H9 (cell line): ENCODE data around the gene APOL4. TPM values are rescaled to one million over a fixed set of nuclear protein-coding genes. Genes with fewer than 3 reads are reported as not detected.

Experiments
- DNase-seq: peaks from one replicate; pipeline ENCODE4 v3.0.0-alpha.2; 2017
- H2AFZ ChIP-seq: one replicate; pipeline ENCODE4 v1.6.1; 2013; ENCODE audit warnings: mild to moderate bottlenecking, low read length, control low read depth, moderate library complexity
- H2AK5ac ChIP-seq: 2 replicates; pipeline ENCODE4 v1.6.1; 2013; ENCODE audit warnings: low read length, control low read depth, mixed read lengths; ENCODE audit not compliant: insufficient read length
- H2BK120ac ChIP-seq: one replicate; pipeline ENCODE4 v1.6.1; 2013; ENCODE audit warnings: low read depth, mild to moderate bottlenecking, low read length, control low read depth, inconsistent platforms; ENCODE audit not compliant: poor library complexity, severe bottlenecking
- H2BK12ac ChIP-seq: 2 replicates; pipeline ENCODE4 v1.6.1; 2013; ENCODE audit warnings: low read length, control low read depth, mixed read lengths, low read depth; ENCODE audit not compliant: insufficient read length
- H2BK15ac ChIP-seq: 2 replicates; pipeline ENCODE4 v1.6.1; 2013; ENCODE audit warnings: low read depth, low read length, control low read depth
- H2BK20ac ChIP-seq: one replicate; pipeline ENCODE4 v1.6.1; 2013; ENCODE audit warnings: low read depth, mild to moderate bottlenecking, low read length, control low read depth, inconsistent platforms; ENCODE audit not compliant: poor library complexity, severe bottlenecking
- H2BK5ac ChIP-seq: 2 replicates; pipeline ENCODE4 v1.6.1; 2013; ENCODE audit warnings: low read length, control low read depth, mixed read lengths; ENCODE audit not compliant: insufficient read length
- H3K14ac ChIP-seq: 2 replicates; pipeline ENCODE4 v1.6.1; 2013; ENCODE audit warnings: low read length, control low read depth; ENCODE audit not compliant: insufficient read depth
- H3K18ac ChIP-seq: 2 replicates; pipeline ENCODE4 v1.6.1; 2013; ENCODE audit warnings: low read depth, mild to moderate bottlenecking, mixed read lengths, low read length, control low read depth; ENCODE audit not compliant: insufficient read length
- H3K23ac ChIP-seq: 2 replicates; pipeline ENCODE4 v1.6.1; 2013; ENCODE audit warnings: low read length, control low read depth, mixed read lengths, low read depth; ENCODE audit not compliant: insufficient read length
- H3K23me2 ChIP-seq: 2 replicates; pipeline ENCODE4 v1.6.1; 2013; ENCODE audit warnings: low read depth, mild to moderate bottlenecking, mixed read lengths, low read length, control low read depth; ENCODE audit not compliant: insufficient read length, poor library complexity, severe bottlenecking
- H3K27ac ChIP-seq: 2 replicates; pipeline ENCODE4 v1.5.1; 2013; ENCODE audit warnings: low read length, control low read depth, mixed read lengths, low read depth; ENCODE audit not compliant: insufficient read length
- H3K27me3 ChIP-seq: 2 replicates; pipeline ENCODE4 v1.6.1; 2013; ENCODE audit warnings: low read length, control low read depth, inconsistent platforms; ENCODE audit not compliant: insufficient read depth
- H3K4ac ChIP-seq: 2 replicates; pipeline ENCODE4 v1.6.1; 2013; ENCODE audit warnings: low read depth, mild to moderate bottlenecking, control low read depth, inconsistent platforms, low read length, moderate library complexity
- H3K4me1 ChIP-seq: 2 replicates; pipeline ENCODE4 v1.6.1; 2013; ENCODE audit warnings: low read length, control low read depth, inconsistent platforms; ENCODE audit not compliant: insufficient read depth
- H3K4me2 ChIP-seq: 2 replicates; pipeline ENCODE4 v1.6.1; 2013; ENCODE audit warnings: low read length, control low read depth, mixed read lengths; ENCODE audit not compliant: insufficient read length, insufficient read depth
- H3K56ac ChIP-seq: 2 replicates; pipeline ENCODE4 v1.6.1; 2013; ENCODE audit warnings: low read depth, mild to moderate bottlenecking, mixed read lengths, low read length, control low read depth; ENCODE audit not compliant: insufficient read length
- H3K79me1 ChIP-seq: 2 replicates; pipeline ENCODE4 v1.6.1; 2013; ENCODE audit warnings: low read depth, mild to moderate bottlenecking, moderate library complexity, low read length, control low read depth, inconsistent platforms; ENCODE audit not compliant: insufficient read depth, poor library complexity, severe bottlenecking
- H3K79me2 ChIP-seq: 2 replicates; pipeline ENCODE4 v1.6.1; 2013; ENCODE audit warnings: low read length, control low read depth, inconsistent platforms; ENCODE audit not compliant: insufficient read depth
- H3K9ac ChIP-seq: 2 replicates; pipeline ENCODE4 v1.6.1; 2013; ENCODE audit warnings: low read length, control low read depth, mixed read lengths; ENCODE audit not compliant: insufficient read length; ENCODE audit errors: extremely low read depth
- H3K9me3 ChIP-seq: one replicate; pipeline ENCODE4 v1.6.1; 2013; ENCODE audit warnings: low read depth, low read length, inconsistent platforms; ENCODE audit not compliant: control insufficient read depth
- H3T11ph ChIP-seq: one replicate; pipeline ENCODE4 v1.6.1; 2013; ENCODE audit warnings: mild to moderate bottlenecking, low read length, control low read depth, inconsistent platforms
- H4K20me1 ChIP-seq: one replicate; pipeline ENCODE4 v1.6.1; 2013; ENCODE audit not compliant: control insufficient read depth, insufficient read length, insufficient read depth
- H4K5ac ChIP-seq: 2 replicates; pipeline ENCODE4 v1.6.1; 2013; ENCODE audit warnings: low read depth, mild to moderate bottlenecking, mixed read lengths, low read length, control low read depth; ENCODE audit not compliant: insufficient read length
- H4K8ac ChIP-seq: replicated peaks from 2 replicates; pipeline ENCODE4 v1.6.1; 2013; ENCODE audit warnings: low read length, control low read depth, mixed read lengths, low read depth; ENCODE audit not compliant: insufficient read length
- H4K91ac ChIP-seq: 2 replicates; pipeline ENCODE4 v1.6.1; 2013; ENCODE audit warnings: low read depth, mild to moderate bottlenecking, moderate library complexity, mixed read lengths, low read length, control low read depth; ENCODE audit not compliant: insufficient read length
- H3K27ac Mint-ChIP-seq, 3 experiments: 2 replicates in 2 of 3; 3 replicates in 1 of 3; pipeline ENCODE4 v1.8.0; 2020 to 2021; ENCODE audit warnings: mixed read lengths in 3 of 3, mild to moderate bottlenecking in 1 of 3, moderate library complexity in 1 of 3
- H3K27me3 Mint-ChIP-seq: 2 replicates; pipeline ENCODE4 v1.8.0; 2021; ENCODE audit warnings: low read depth, mild to moderate bottlenecking, moderate library complexity, mixed read lengths
- H3K36me3 Mint-ChIP-seq, 3 experiments: 2 replicates in 2 of 3; 3 replicates in 1 of 3; pipeline ENCODE4 v1.8.0; 2020 to 2021; ENCODE audit warnings: low read depth in 3 of 3, mixed read lengths in 3 of 3; ENCODE audit not compliant: insufficient read depth in 1 of 3
- H3K4me1 Mint-ChIP-seq, 2 experiments: 2 replicates each; pipeline ENCODE4 v1.8.0; 2020; ENCODE audit warnings: mixed read lengths in 2 of 2
- H3K4me3 Mint-ChIP-seq, 2 experiments: 2 replicates in 1 of 2; 3 replicates in 1 of 2; pipeline ENCODE4 v1.8.0; 2020 to 2021; ENCODE audit warnings: mild to moderate bottlenecking in 2 of 2, mixed read lengths in 2 of 2, moderate library complexity in 1 of 2
- H3K9me3 Mint-ChIP-seq, 2 experiments: 2 replicates in 1 of 2; 3 replicates in 1 of 2; pipeline ENCODE4 v1.8.0; 2020; ENCODE audit warnings: mild to moderate bottlenecking in 2 of 2, mixed read lengths in 2 of 2, moderate library complexity in 1 of 2
- CTCF ChIP-seq: fragments of 200-600 bp; sonication (generic); conservative IDR thresholded peaks from 3 replicates; pipeline ENCODE4 v1.8.0; 2021; ENCODE audit warnings: antibody characterized with exemption, mild to moderate bottlenecking
- WGBS: extraction: QIAGEN DNeasy Blood & Tissue Kit; methylation state at CpG from one replicate; pipeline ENCODE4 v1.1.7; 2013; ENCODE audit warnings: missing lambda C conversion rate, low lambda C conversion rate, mixed read lengths; ENCODE audit not compliant: insufficient read length; ENCODE audit errors: extremely low coverage; 5-methylcytosine and 5-hydroxymethylcytosine counted together
- total RNA-seq: library from RNA; stranded (reverse); gene quantifications from 2 replicates; pipeline ENCODE4 v1.2.1, GENCODE V29; 2021

The APOL4 gene
- total RNA-seq, 1 experiment from 2014 or later = not detected

GRCh38 chr22:36233796-36234195, 32.2 kb upstream of the APOL4 start:
- H4K5ac ChIP-seq = no peak overlapping the region
- no peaks in the 10 kb centered on the region for H4K20me1 ChIP-seq
- no peak overlapping the region for H3K18ac ChIP-seq
- H3T11ph ChIP-seq = no peak overlapping the region
- no peak for TF ChIP-seq CTCF
- H3K23me2 ChIP-seq = peaks cover 3% of the 10 kb centered on the region
- no peak overlapping the region for H2BK20ac ChIP-seq
- H2AFZ ChIP-seq = no peak overlapping the region
- H4K8ac ChIP-seq = no peak overlapping the region
- H2BK15ac ChIP-seq = no peak overlapping the region
- no peak overlapping the region for H2AK5ac ChIP-seq
- no peaks in the 10 kb centered on the region for H3K4me1 ChIP-seq
- no peak overlapping the region for H3K23ac ChIP-seq
- H3K4me1 Mint-ChIP-seq = peaks cover 23 to 30% of the 10 kb centered on the region in 2 experiments
- no peaks in the 10 kb centered on the region for H3K27me3 ChIP-seq
- no peak overlapping the region for H2BK5ac ChIP-seq
- H4K91ac ChIP-seq = no peak overlapping the region
- H2BK12ac ChIP-seq = no peak overlapping the region
- no peak overlapping the region for H3K27ac Mint-ChIP-seq
- H2BK120ac ChIP-seq = no peak overlapping the region
- H3K27ac ChIP-seq = no peak overlapping the region
- H3K79me1 ChIP-seq = no peaks in the 10 kb centered on the region
- no peak overlapping the region for H3K9ac ChIP-seq
- no peaks in the 10 kb centered on the region for H3K27me3 Mint-ChIP-seq
- H3K9me3 Mint-ChIP-seq = no peaks in the 10 kb centered on the region; a peak in 1 of 5 replicates
- no peak overlapping the region for H3K4ac ChIP-seq
- H3K36me3 Mint-ChIP-seq = peaks cover 10 to 51% (median 34%) of the 10 kb centered on the region in 3 experiments
- H3K56ac ChIP-seq = no peak overlapping the region
- H3K79me2 ChIP-seq = no peaks in the 10 kb centered on the region; the same call in 1 of the 2 replicates
- H3K9me3 ChIP-seq = no peaks in the 10 kb centered on the region
- H3K4me2 ChIP-seq = no peak overlapping the region
- WGBS = no CpG with 5 or more reads among the region's 7 CpGs
- no peak overlapping the region for H3K14ac ChIP-seq
- H3K4me3 Mint-ChIP-seq = no peak overlapping the region
- DNase-seq = peak; percentile 14
